GM10266 (cell line): ENCODE data around the gene ZFP69B.

Source experiments
- DNase-seq: peaks from one replicate; pipeline ENCODE4 v3.0.0; 2012; ENCODE audit errors: extremely low spot score
- TF ChIP-seq, protein P1 (sequence below): IDR thresholded peaks from 2 replicates; pipeline ENCODE4 v1.5.1; 2012; ENCODE audit warnings: mild to moderate bottlenecking, low read depth; ENCODE audit not compliant: control insufficient read depth, insufficient read depth; ENCODE audit errors: missing control alignments

ZFP69B gene

DNA sequence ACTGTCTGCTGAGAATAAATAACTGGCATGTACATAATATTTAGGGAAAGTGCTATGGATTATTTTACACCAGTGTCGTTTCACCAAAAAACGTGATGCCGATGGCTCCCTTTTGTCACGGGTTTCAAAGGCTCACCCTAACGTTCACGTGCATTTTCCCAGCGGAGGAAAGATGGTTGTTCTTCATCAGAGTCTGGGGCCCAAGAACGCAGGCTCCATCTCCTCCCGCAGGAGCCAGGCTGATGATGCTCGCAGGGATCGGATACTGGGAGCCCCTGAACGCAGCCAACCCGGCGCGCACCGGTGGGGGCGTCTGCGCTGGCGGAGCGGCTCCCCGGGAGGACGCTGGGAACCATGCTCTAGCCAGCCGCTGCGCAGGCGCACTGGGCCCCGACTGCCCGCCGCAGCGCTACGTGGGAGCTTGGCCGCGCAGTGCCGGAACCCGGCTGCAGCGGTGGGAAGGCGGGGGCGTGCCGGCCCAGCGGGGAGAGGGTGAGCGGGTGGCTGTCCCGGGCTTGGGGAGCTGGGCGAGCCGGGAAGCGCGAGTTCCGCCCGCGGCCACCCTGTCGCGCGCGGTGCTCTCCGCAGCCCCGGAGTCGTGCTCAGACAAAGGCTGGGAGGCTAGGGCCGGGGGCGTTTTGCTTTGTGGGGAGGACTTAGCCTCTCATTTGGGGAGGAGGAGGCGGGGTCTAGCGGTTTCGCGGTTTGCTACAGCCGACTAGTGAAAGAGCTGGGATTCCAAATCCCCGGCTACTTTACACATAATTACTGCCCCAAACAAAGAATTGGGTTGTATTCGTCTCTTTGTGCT is at the start of gene ZFP69B:
TSS of gene ZFP69B (plus strand) at position 793 of the 811 bp plus-strand sequence. CDS start 486 bp downstream, outside the sequence.
- DNase-seq, result peak; percentile 92
- TF ChIP-seq, protein P1, sequence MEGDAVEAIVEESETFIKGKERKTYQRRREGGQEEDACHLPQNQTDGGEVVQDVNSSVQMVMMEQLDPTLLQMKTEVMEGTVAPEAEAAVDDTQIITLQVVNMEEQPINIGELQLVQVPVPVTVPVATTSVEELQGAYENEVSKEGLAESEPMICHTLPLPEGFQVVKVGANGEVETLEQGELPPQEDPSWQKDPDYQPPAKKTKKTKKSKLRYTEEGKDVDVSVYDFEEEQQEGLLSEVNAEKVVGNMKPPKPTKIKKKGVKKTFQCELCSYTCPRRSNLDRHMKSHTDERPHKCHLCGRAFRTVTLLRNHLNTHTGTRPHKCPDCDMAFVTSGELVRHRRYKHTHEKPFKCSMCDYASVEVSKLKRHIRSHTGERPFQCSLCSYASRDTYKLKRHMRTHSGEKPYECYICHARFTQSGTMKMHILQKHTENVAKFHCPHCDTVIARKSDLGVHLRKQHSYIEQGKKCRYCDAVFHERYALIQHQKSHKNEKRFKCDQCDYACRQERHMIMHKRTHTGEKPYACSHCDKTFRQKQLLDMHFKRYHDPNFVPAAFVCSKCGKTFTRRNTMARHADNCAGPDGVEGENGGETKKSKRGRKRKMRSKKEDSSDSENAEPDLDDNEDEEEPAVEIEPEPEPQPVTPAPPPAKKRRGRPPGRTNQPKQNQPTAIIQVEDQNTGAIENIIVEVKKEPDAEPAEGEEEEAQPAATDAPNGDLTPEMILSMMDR, result no peak

DNA sequence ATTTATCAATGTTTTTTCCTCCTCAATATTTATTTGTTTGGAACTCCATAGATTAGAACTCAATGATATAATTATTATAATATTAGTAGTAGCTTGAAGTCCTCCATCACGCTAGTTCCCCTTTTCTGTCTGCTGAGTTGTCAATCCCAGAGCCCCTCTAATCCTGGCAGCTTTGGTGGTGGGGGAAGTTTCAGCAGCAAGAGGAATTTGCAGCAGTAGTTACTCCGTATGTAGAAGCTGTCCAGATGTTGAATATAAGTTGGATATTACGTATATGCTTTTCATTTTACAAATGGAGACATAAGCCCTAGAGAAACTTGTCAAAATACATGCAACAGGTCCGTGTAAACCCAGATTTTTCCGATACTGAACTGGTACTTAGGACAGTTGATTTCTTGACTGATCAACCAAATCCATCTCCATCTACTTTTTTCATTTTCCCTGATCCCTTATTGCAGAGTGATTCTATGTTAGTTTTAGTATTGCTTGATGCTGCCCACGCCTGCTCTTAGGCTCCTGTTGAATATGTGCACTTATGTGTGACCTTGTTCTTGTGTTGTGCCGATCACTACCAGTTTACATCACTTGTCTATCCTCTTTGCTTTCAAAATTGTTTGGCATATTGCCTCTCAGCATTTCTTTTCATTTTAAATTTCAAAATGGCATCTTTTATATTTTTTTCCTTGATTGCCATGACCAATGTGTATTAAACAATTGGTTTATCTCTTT is 48.6 kb upstream of the ZFP69B start:
- TF ChIP-seq, protein P1, result no peak
- DNase-seq, result no peak

DNA sequence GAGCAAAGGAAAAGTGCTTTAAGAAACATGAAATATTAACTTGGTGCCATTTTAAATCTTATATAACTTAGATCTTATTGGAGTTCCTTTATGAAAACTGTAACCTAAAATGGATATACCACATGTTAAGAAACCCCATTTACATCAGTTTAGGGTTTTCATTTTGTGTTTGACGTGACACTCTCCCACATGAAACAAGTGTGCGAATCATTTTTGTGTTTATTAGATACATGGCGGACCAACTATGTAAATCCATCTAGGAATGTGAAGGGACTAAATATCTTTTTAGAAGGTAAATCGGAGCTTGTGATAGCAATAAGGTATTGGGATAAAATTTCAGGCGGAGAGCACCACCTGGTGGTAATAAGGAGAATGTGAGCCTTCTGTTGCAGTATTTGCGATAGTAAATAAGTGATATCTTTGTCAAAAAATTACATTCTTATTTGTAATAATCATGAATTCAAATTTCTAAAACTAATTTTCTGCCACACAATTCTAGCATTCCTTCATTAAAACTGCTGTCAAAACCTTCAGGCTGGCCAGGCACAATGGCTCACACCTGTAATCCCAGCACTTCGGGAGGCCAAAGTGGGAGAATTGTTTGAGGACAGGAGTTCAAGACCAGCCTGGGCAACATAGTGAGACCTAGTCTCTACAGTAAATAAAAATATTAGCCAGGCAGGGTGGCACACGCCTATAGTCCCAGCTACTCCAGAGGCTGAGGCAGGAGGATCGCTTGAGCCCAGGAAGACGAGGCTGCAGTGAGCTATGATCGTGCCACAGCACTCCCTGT is 45.4 kb upstream of the ZFP69B start:
- TF ChIP-seq, protein P1, result peak; percentile 77
- DNase-seq, result no peak

DNA sequence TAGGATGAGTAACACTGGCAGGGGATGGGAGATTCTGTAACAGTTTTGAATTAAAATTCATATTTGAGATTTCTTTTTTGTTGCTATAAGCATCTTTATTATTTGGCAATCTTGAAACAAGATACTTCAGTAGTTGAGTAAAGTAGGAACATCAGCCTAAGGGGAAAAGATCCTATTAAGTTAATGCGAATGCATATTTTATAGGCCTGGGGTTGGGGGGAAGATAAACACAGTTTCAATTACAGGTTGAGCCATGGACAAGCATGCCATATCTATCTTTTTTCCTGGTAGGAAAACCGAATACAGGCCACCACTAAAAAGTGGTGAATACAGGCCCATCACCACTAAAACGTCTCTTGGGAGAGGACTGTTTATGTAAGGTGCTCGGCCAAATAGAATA is 44.5 kb upstream of the ZFP69B start:
- no peak for DNase-seq
- TF ChIP-seq, protein P1, result no peak

DNA sequence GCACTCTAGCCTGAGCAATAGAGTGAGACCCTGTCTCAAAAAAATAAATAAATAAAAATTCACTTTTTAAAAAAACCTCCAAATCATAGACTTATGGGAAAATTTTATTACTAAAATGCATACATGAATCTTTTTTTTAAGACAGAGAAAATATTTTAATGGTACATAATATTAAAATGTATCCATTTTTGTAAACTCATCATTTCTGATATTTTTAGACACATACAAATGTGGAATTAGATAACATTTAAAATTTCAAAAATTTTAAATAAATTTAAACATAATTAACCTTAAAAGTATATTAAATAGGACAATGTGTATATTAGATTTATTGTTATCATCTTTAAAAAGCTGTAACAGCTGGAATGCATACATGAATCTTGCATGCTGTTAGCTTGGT is 42.8 kb upstream of the ZFP69B start:
- TF ChIP-seq, protein P1, result no peak
- no peak for DNase-seq

DNA sequence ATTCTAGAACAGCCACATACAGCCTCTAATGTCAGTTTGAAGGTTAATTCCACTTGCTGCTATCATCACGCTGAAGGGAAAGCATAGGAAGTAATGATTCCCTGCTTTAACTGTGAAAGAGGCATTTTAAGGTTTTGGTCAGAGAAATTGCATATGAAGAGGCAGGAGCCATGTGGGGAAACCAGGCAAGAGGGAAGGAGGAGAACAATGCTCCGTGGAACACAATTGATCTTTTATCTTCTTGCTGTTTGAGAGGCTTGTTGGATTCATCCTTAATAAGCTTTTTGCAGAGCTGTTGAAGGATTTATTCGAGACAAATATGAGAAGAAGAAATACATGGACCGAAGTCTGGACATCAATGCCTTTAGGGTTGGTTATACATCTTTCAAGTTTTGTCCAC is 40.8 kb upstream of the ZFP69B start:
- DNase-seq, result no peak
- TF ChIP-seq, protein P1, result no peak
